ENCODE results near the gene NRIP1.
"Not testable (repeated sequence)": the region's sequence is repeated elsewhere in the genome, so short reads cannot be mapped to it uniquely, and the experiment has no call there.

The NRIP1 gene

DNA sequence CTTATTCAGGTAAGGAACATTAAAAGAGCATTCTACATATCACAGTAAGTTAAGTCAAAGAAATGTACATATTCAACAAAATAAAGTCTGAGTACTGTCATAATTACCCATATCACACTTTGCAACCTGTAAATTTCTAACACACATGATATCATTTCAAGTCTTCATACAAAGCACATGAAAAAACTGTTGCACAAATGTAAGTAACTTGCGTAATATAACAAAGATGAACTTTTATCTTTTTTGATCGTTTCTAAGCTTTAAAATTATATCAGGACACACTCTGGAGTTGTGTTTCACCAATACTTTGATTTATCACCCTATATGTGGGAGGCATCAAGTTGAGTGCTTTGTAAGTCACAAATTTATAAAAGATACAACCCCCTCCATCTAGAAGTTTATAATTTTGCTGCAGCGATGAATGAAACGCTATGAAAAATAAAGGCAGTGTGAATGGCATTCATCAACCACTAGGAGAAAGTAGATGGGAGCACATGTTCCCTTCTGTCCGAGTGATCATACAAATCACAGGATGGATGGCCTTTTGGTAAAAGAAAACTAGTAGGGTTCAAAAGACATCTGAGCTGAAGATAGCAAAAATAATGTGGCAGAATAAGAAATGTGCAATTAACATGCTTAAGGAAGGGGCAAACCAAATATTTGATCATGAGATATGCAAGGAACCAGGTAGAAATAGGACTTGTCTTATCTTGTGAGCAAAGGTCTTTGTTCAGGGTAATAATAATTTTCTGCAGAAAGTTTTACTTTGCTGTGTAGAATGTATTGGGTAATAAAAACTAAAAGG, 27.5 kb downstream of the NRIP1 start:
- no peak for DNase-seq (ENCODE audit: low read depth)

GRCh38 chr21:15036189-15036588, 28.6 kb downstream of the NRIP1 start:
- no peak for DNase-seq (ENCODE audit: low read depth)

DNA sequence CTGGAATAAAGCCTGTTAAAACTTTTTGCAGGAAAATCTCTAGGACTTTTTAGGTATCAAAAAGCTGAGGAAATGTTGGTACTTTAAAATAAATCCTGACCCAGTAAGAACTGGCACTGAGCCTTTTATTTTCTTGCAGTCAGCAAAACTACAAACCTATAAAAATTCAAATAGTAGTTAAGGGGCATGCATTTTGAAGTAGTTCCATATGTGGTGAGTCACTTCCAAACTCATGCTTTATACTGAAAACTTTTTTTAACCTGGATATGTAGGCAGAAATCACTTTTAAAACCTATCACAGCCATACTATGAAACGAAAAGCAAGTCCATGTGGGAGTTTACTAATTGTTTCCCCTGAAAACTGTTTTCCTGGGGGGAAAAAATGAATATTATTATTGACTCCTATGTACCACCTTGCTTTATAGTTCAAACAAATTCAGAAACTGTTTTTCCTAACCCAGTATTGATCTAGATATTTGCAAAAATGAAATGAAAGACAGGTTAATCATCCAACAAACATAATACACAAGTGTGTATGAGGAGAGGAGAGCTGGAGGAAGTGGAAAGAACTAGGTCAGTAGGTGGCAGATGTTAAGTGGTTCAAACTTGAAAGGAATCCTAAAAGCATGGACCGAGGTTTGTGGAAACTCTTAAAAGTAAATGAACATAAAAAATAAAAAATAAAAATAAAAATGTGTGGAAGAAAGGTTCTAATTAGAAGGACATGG, 30.5 kb downstream of the NRIP1 start:
- DNase-seq (ENCODE audit: low read depth) = no peak

- DNase-seq (ENCODE audit: low read depth) = no peak
Observed at GRCh38 chr21:15031790-15032357, 32.9 kb downstream of the NRIP1 start.

GRCh38 chr21:15031362-15031761, 33.4 kb downstream of the NRIP1 start:
- DNase-seq (ENCODE audit: low read depth) = not testable (repeated sequence)

DNA sequence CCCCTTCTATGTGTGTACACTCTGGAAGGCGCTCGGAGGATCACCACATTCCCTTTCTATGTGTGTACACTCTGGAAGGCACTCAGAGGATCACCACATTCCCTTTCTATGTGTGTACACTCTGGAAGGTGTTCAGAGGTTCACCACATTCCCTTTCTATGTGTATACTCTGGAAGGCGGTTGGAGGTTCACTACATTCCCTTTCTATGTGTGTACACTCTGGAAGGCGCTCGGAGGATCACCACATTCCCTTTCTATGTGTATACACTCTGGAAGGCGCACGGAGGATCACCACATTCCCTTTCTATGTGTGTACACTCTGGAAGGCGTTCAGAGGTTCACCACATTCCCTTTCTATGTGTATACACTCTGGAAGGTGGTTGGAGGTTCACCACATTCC, 33.9 kb downstream of the NRIP1 start:
- not testable (repeated sequence) for DNase-seq (ENCODE audit: low read depth)

GRCh38 chr21:15029077-15029476, 35.7 kb downstream of the NRIP1 start:
- DNase-seq (ENCODE audit: low read depth) = no peak

- DNase-seq (ENCODE audit: low read depth) = no peak
Observed at GRCh38 chr21:15028186-15028585, 36.6 kb downstream of the NRIP1 start.

DNA sequence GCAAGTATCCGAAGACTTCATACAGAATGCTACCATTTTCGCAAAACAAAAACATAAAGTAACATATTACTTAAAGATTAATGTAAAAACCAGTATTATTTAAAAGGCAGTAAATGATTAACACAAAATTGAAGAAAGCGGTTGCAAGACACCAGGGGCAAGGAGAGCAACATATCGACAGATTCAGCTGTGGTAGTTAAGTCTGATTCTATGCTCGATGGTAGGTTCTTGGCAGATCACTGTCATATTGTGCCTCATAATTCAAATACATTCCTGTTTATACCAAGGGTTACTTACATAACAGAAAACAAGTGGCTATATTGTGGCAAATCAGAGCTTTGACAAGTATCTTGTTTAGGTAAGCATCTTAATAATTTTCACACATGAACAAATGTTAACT, 37.7 kb downstream of the NRIP1 start:
- no peak for DNase-seq (ENCODE audit: low read depth)

DNA sequence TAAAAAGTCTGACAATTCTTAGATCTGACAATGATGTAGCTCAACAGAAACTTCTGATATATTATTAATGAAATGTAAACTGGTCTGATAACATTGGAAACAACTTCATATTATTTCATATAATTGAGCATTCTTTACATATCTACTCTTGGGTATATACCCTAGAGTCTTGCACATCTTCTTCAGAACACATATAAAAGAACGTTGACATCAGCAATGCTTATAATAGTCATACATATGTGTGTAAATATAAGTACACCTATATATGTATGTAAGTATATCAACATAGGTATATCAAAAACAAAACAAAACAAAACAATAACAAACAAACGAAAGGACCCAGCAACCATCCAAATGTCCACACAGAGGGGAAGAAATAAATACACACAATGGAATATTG, 38.4 kb downstream of the NRIP1 start:
- no peak for DNase-seq (ENCODE audit: low read depth)

DNA sequence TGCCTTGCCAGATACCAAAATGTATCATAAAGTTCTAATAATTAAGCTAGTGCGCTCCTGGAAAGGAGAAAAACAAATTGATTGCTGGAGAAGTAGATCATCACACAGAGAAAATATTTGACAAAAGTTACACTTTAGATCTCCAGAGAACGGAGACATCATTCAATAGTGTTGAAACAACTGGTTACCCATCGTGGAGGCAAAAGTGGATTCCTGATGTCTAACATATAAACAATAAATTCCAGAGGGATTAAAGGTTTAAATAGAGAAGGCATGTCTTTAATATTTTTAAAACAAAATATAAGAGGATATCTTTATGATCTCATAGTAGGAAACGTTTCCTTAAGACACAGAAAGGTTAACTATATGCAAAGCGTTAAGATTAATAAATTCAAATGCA, 41.0 kb downstream of the NRIP1 start:
- DNase-seq (ENCODE audit: low read depth) = no peak

- no peak for DNase-seq (ENCODE audit: low read depth)
Observed at GRCh38 chr21:15022608-15023261, 42.1 kb downstream of the NRIP1 start.

DNA sequence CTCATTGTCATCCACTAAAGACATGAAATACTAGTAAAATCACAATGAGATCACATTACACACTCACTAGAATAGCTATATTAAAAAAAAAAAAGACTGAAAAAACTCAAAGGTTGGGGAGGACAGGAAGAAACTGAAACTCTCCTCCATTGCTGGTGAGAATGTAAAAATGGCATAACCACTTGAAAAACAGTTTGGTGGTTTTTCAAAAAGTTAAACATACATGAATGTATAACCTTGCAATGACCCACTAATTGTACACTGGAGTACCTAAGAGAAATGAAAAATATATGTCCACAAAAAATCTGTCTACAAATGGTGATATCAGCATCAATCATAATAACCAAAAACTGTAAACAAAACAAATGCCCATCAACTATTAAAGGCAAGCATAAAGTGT, 44.0 kb downstream of the NRIP1 start:
- no peak for DNase-seq (ENCODE audit: low read depth)

DNA sequence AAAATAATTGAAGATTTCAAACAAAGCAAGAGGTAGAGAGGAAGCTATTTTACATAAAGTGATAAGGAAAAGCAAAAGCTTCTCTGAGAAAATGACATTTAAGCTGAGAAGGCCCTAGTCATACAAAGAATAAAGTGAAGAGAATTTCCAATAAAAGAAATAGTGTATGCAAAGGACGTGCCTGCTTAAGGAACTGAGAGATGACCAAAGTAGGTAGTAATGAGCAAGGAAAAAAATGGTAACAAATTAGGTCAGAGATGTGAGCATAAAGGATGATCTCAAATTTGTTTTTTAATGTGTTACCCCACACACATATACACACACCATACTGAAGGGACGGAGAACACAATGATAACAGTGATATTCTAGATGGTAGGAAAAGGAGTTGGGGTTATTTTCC, 46.4 kb downstream of the NRIP1 start:
- no peak for DNase-seq (ENCODE audit: low read depth)

DNA sequence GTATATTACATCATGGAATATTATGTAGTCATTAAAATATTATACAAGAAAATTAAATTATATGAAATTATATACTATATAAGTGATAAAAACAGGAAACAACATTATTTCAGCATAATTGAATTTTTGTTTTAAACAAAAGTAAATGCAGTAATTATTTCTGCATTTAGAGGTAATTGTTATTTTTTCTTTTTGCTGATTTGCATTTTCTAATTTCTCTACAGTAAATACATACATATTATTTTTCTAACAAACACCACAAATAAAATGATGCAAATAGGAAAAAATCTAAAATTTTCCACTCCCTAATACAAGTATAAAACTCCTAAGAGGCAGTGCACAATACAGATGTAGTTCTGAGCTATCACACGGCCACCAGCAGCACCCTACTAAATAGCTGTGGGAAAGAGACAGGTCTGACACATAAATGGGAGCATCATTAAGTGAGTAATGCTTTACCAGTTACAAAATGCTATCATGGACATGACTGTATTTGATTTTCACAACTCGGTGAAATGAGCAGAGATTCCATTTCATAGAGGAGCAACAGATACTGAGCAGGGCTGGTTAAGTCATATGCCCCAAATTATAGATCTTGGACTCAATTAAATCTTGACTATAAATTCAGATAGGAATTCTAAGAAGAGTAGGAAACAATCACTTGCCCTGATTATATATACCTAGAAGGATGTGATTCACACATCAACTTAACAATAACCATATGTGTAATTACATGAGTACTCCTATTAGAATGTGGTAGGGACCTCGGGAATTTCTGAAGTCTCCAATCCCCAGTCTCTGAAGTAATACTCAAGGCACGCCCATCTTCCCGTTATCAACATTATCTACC, 49.0 kb downstream of the NRIP1 start:
- no peak for DNase-seq (ENCODE audit: low read depth)

GRCh38 chr21:15014221-15014620, 50.6 kb downstream of the NRIP1 start:
- no peak for DNase-seq (ENCODE audit: low read depth)

- no peak for DNase-seq (ENCODE audit: low read depth)
Observed at GRCh38 chr21:15011967-15012366, 52.8 kb downstream of the NRIP1 start.

GRCh38 chr21:15010645-15011044, 54.2 kb downstream of the NRIP1 start:
- DNase-seq (ENCODE audit: low read depth) = no peak

DNA sequence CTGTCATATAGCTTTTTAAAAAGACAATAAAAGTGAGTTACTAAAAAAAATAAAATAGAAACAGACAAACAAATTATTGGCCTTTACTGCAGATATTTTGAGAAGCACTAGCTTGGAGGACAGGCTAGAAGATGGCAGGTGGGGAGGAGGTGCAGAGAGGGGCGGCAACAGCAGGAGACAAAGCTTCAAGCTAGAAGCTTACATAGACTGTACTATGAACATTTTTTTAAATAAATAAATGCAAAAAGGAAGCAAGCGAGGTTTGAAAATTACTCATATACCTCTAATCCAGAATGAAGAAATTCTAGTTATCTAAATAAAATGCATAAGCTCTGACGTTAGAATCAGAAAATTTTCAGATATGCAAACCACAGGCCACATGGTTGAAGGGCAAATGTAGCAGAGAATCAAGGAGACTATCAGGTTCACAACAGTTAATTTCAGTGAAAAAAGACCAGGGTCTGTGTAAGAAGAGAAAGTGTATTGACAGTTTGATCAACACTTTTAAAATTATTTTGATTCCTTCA, 54.9 kb downstream of the NRIP1 start:
- DNase-seq (ENCODE audit: low read depth) = no peak

GRCh38 chr21:15007716-15008296, 57.0 kb downstream of the NRIP1 start:
- DNase-seq (ENCODE audit: low read depth) = no peak

DNA sequence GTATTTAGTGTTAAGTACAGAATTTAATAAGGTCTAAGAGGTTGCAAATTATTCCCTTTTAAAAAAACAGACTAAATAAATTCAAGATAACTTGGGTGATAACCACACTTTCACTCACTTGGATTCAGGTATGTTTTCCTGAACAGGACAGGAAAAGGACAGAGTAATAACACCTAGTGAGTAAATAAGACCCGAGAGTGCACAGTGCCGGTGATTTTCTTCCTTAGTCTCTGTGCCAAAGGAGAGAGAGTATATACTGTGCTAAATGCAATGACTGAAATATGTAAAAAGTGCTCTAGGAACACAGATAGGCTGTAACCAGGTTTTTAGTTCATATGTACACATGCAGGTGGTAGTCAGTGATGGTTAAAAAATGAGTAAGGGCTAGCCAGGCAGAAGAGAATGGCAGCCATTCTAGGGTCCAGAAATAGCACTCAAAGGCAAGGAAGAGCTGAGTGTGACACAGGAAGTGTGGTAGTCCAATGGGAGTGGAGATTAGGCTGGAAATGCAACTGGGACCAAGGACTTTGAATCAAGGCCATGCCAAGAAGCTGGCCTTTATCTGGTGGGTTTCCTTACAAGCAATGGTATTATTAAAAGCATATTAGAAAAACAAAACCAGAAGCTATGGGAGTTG, 58.1 kb downstream of the NRIP1 start:
- no peak for DNase-seq (ENCODE audit: low read depth)
